Activated naive CD4-positive, alpha-beta T cell (primary cell): Measurements from ENCODE around the gene TRIM24.

Experiments
- DNase-seq, 4 experiments: peaks; one replicate each; lab custom pipeline; 2025; lab: John Stamatoyannopoulos, UW

The TRIM24 gene

DNA sequence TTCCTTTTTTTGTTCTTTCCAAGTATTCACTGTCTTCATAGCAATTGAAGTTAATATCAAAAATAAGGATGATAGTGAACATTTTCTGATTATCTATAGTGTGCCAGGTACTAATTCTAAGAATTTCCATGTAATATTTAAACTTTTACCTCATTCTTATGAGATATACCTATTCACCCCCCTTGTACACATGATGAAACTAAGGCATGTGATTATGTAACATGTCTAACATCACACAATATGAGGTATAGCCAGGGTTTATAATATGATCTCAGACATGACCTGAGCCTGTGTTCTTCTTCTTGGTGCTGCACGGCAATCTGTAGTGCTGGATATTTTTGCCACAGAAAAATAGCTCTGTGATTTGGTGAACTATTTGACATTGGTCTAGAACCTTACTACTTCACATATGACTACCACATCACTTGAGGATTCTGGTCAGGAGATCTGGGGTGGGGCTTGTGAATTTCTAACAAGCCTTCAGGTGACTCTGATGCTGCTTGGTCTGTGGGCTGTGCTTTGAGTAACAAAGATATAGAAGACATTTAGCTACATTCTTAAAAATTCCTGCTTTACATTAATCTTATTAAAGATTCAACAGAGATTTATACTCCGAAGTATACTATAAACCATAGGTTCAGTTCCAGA lies 79.1 kb downstream of the TRIM24 start:
- no peak for DNase-seq

GRCh38 chr7:138542183-138542582 lies 82.1 kb downstream of the TRIM24 start:
- no peak for DNase-seq

GRCh38 chr7:138543739-138544138 lies 83.7 kb downstream of the TRIM24 start:
- DNase-seq, result no peak

DNA sequence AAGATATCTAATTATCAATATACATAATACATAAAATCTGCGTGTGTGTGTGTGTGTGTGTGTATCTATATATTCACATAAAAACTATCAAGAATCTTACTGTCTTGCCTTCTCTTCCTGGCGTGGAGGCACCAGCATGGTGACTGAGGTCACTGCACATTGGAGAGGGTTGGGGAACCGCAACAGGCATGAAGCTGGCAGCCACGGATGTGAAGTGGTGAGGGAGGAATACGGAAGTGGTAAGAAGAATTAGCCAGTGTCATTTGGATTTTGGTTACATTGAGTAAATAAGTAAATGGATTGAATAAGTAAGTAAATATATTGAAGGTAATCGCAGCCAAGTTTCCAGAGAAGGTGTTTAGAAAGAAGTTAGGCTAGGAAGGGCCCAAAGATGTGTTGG lies 85.1 kb downstream of the TRIM24 start:
- no peak for DNase-seq

GRCh38 chr7:138546064-138546619 lies 86.1 kb downstream of the TRIM24 start:
- DNase-seq, result no peak

DNA sequence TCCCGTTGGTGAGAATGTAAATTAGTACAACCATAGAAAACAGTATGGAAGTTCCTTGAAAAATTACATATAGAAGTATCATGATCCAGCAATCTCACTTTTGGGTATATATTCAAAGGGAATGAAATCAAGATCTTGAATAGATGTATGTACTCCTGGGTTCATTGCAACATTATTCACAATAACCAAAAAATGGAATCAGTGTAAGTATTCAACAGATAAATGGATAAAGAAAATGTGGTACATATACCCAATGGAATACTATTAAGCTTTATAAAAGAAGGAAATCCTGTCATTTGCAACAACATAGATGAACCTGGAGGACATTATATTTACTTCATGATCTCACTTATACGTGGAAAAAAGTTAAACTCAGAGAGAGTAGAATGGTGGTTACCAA lies 86.8 kb downstream of the TRIM24 start:
- DNase-seq, result no peak

DNA sequence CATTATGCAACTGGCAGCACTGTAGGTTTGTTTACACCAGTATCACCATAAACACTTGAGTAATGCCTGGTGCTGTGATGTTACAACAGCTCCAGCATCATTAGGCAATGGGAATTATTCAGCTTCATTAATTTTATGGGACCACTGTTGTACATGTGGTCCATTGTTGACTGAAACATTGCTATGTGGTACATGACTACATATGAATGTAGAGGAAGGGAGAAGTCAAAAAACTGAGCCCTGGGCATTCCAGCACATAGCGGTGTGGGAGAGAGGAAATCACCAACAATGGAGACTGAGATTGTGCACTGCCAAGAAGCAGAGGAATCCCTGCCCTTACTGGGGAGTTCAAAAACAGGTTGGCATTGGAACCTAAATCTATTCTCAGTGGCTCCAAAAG lies 89.0 kb downstream of the TRIM24 start:
- DNase-seq, result no peak

DNA sequence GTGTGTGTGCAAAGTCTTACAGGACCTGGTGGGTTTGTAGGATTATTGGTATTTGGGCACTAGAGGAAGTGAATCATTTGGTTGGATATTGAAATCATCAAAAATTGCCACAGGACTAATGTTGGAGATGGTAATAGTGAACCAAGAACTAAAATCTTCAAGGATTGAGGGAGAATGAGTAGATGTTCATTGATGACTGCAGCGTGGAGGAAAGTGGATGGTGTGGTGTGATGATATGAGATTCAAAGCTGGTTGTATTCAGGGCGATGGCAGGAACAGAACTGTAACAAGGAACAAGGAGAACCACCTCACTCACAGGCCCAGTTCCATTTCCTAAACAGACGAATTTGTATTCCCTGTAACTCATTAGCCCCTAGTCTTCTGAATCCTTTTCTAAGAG lies 90.3 kb downstream of the TRIM24 start:
- DNase-seq, result no peak

GRCh38 chr7:138551102-138551501 lies 91.0 kb downstream of the TRIM24 start:
- no peak for DNase-seq

- no peak for DNase-seq
These were observed 93.7 kb downstream of the TRIM24 start for GRCh38 chr7:138553805-138554204.

- DNase-seq, result no peak
These were observed 94.6 kb downstream of the TRIM24 start for GRCh38 chr7:138554674-138555073.

- no peak for DNase-seq
These were observed 95.6 kb downstream of the TRIM24 start for GRCh38 chr7:138555684-138556083.

DNA sequence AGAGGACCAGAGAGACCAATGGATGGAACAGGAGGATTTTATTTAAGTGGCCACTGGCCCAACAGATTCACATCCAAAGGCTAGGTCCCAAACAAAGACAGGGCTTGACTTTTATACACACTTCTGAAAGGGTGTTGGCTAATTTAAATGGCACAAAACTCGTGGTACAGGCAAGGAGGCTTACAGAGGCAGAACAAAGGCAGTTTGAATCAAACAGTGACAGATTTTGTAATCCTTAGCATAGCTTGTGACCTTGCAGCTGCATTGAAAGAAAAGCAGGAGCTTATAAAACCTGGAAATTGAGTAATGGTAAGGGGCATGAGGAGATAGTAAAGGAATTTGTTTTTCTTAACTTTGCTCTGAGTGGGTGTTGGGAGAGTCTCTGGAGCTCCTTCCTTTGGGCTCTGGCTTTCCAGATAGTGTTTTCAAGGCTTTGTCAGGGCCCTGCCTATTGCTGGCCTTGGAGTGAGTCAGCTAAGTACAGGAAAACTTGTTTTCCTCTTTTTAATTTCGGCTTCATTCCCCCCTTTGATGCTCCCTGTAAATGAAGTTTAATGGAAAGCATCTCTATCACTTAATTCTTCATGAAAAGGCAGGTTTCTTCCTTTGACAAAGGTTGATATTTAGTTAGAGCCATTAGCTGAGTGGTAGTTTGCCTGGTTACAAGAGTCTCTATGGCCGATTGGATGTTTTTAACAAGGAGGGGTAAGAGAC lies 96.9 kb downstream of the TRIM24 start:
- DNase-seq, result no peak

- DNase-seq, result no peak
These were observed 99.4 kb downstream of the TRIM24 start for GRCh38 chr7:138559448-138559847.

GRCh38 chr7:138563808-138564207 lies 103.7 kb downstream of the TRIM24 start:
- DNase-seq, result no peak

GRCh38 chr7:138564365-138564764 lies 104.3 kb downstream of the TRIM24 start:
- no peak for DNase-seq

DNA sequence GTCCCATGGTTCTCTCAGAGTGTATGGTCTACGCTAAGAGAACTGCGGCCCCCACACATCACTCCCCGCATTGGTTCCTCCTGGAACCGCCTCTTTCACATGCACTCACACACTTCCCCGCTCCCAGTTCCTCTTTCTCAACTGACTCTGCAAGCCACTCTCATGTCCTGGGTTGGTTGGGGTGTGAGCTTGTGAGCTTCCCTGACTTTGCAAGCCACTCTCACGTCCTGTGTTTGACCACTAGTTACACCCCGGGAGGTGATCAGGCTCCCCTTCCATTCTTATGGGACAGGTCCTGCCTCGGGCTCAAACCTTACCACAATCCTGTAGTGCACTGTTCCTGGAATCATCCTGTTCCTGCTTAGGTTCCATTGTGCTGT lies 105.0 kb downstream of the TRIM24 start:
- no peak for DNase-seq

- DNase-seq, result no peak
These were observed 105.5 kb downstream of the TRIM24 start for GRCh38 chr7:138565451-138566114.

GRCh38 chr7:138568655-138569054 lies 108.6 kb downstream of the TRIM24 start:
- no peak for DNase-seq

- no peak for DNase-seq
These were observed 109.4 kb downstream of the TRIM24 start for GRCh38 chr7:138569418-138569817.

- no peak for DNase-seq
These were observed 110.7 kb downstream of the TRIM24 start for GRCh38 chr7:138570715-138571114.

DNA sequence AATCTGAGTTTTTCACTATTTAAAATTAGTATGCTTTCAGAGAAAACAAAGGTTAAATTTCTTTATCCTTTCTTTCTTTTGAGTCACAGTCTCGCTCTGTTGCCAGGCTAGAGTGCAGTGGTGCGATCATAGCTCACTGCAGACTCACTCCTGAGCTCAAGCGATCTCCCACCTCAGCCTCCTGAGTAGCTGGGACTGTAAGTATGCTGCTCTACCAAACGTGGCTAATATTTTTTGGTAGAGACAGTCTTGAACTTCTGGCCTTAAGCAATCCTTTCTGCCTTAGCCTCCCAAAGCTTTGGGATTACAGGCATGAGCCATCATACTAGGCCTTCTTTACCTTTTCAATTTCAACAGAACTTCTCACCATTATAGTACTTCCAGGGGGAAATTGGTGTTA lies 113.7 kb downstream of the TRIM24 start:
- no peak for DNase-seq

GRCh38 chr7:138575897-138576428 lies 115.9 kb downstream of the TRIM24 start:
- DNase-seq, result no peak
